ENCODE data around the gene GAST. TPM values are rescaled to one million over a fixed set of nuclear protein-coding genes. Genes with fewer than 3 reads are reported as not detected.

GAST gene
- total RNA-seq, 1 donor from 2014 or later: not detected

Other genes with a start within 250 kb of the GAST start
- gene KRT32, start 244.9 kb upstream of the GAST start, total RNA-seq: not detected
- gene KRT35, start 231.2 kb upstream of the GAST start, total RNA-seq: not detected
- gene KRT36, start 222.4 kb upstream of the GAST start, total RNA-seq: not detected
- gene KRT13, start 206.7 kb upstream of the GAST start, total RNA-seq: not detected
- not detected for gene KRT15, start 193.4 kb upstream of the GAST start, total RNA-seq
- 1.4 TPM for gene KRT19, start 184.0 kb upstream of the GAST start, total RNA-seq
- gene KRT9, start 140.3 kb upstream of the GAST start, total RNA-seq: not detected
- gene KRT14, start 125.4 kb upstream of the GAST start, total RNA-seq: not detected
- not detected for gene KRT16, start 99.6 kb upstream of the GAST start, total RNA-seq
- not detected for gene KRT17, start 87.8 kb upstream of the GAST start, total RNA-seq
- 1,166 TPM for gene EIF1, start 23.4 kb upstream of the GAST start, total RNA-seq
- 0.14 TPM for gene HAP1, start 22.3 kb downstream of the GAST start, total RNA-seq
- gene JUP, start 74.4 kb downstream of the GAST start, total RNA-seq: 192 TPM
- gene P3H4, start 99.6 kb downstream of the GAST start, total RNA-seq: 7.8 TPM
- 11.7 TPM for gene FKBP10, start 100.7 kb downstream of the GAST start, total RNA-seq
- 18.1 TPM for gene NT5C3B, start 123.9 kb downstream of the GAST start, total RNA-seq
- gene KLHL10, start 125.5 kb downstream of the GAST start, total RNA-seq: not detected
- gene KLHL11, start 153.1 kb downstream of the GAST start, total RNA-seq: 3.7 TPM
- 32.3 TPM for gene ACLY, start 206.6 kb downstream of the GAST start, total RNA-seq
- 0.76 TPM for gene ODAD4, start 218.3 kb downstream of the GAST start, total RNA-seq

Data from Right ventricle myocardium inferior (tissue), 1 donor.